NCI-H2227 (cell line): ENCODE measurements around the gene CST11.

Experiments used
- DNase-seq: peaks from one replicate; lab custom pipeline; 2025; ENCODE audit not compliant: unreplicated experiment; lab: John Stamatoyannopoulos, UW

CST11 gene

DNA sequence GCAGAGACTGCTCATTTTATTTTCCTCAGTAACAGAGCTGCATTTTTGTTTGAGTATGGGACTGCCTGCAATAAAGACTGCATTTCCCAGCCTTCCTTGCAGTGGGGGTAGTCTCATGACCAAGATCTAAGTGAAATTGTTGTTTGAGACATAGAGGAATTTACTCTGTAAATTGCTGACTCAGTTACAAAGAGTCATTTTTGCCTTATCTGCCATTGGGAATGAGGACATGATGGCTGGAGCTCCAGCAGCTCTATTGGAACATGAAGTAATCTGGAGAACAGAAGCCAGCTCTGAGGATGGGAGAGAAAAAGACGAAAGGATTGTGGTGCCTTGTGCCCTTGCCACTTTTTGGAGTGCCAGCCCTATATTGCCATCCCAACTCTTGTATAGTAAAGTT, 2.1 kb upstream of the CST11 start:
- no peak for DNase-seq

- DNase-seq: no peak
Measured at GRCh38 chr20:23453549-23454543, 1.2 kb upstream of the CST11 start.

DNA sequence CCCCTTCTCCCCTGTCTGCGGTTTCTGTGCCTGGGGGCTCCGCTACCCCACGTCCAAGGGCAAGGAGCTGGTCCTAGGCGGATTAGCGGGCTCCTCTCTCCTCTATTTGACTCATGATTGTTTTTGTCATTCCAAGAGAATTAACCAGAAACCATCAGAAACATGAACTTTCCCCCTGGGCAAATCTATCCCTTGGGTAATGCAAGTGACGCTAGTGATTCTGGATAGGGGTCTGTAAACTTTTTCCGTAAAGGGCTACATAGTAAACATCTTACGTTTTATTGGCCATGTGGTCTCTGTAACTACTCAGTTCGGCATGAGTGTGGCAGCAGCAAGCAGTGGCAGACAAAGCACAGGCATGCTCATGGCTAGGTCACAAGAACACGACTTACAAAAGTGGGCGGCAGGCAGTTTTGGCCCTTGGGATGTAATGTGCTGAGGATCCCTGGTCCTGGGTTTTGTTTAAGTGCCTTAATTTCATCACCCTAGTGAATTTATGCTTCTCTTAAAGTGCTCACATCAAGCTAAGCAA, 654 bp downstream of the CST11 start:
- no peak for DNase-seq

DNA sequence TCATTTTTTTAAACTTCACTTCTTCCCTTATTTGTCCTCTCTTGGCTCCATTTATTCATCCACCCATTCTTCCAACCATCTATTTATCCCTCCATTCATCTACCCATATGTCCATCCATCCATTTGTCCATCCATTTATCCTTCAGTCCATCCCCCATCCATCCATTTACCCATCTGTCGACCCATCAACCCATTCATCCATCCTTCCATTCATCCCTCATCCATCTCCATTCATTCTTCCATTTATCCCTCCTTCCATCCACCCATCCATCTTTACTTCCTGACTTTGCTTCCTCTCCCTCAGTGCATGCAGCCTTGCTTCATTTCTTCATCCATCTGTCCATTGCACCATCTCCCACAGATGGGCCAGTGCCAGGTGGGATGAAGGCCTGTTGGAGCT, 1.8 kb downstream of the CST11 start:
- DNase-seq: no peak

GRCh38 chr20:23449421-23449820, 3.3 kb downstream of the CST11 start:
- DNase-seq: no peak

GRCh38 chr20:23448167-23448566, 4.5 kb downstream of the CST11 start:
- no peak for DNase-seq

DNA sequence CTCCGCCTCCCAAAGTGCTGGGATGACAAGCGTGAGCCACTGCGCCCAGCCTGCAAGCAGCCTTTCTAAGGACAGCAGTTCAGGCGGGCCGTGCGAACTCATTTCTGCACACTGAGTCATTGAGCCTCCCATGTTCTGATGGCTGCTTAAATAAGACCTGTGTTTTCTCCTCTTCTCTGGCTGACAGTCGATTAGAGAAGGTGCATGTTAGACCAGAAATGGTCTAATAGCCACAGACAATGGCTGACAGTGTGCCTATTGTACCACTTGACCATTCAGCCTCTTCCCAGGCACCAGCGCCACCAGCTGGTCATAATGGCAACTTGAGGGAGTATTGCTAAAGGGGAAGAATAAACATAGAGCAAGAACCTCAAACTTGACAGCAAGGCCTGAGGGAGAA, 6.2 kb downstream of the CST11 start:
- DNase-seq: peak; percentile 64

DNA sequence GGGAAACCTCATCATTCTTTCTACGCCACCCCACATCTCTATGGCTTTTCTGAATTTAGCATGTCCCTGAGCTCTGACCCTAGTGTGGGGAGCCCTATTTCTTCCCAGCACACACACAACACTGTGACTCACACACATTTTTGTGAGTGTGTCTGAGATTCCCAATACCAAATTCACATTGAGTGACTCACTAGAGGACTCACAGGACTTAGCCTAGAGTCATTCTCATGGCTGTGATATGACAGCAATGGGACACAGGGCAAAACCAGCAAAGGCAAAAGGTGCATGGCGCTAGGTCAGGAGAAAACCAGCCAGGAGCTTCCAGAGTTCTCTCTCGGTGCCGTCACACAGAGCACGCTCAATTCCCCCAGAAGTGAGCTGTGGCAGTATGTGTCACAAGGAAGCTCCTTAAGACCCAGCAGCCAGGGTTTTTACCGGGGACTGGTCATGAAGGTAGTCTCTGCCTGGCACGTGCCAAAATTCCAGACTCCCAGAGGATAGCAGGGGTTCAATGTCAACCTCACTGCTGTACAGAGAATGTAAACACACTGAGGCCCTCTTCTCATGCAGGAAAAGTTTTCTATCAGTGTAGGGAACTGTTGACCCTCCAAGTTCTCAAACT, 7.0 kb downstream of the CST11 start:
- no peak for DNase-seq

- DNase-seq: no peak
Measured at GRCh38 chr20:23444859-23445258, 7.8 kb downstream of the CST11 start.

DNA sequence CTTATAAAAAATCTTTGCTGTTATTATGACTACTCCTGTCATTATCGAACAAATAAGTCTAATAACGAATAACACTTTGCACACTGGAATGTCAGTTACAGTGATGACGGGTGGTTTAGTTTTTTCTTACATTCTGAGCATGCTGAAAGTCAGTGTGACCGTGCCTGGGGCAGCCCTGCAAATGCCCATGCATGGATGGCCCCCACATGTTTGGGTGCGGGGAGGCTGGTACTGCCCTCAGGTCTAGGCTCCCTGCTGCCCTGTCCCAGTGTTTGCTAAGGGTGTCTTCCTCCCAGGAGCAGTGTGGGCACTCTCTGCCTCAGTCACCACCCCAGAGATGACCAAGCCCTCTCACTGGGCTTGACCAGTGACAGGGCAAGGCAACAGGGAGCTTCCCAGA, 10.2 kb downstream of the CST11 start:
- no peak for DNase-seq

DNA sequence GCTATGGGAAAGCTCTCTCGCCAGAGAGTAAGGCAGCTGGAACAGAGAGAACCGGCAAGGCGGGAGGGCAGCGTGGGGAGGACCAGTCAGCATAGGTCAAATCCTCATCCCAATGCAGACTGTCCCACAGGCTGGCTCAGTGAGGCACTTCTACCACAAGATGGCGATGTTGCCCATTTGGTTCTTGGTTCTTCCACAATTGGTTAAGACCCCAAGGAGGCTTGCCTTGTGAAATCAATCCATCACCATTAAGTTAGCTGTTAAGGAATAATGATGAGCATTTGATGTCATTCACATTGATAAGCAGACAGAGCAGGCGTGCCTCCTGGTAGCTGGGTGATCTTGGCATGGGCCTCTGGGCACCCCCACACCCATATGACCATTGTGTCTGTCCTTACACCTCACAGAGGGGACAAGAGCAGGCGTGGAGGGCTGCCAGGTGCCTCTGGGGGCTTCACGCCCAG, 10.8 kb downstream of the CST11 start:
- peak; percentile 87 for DNase-seq

DNA sequence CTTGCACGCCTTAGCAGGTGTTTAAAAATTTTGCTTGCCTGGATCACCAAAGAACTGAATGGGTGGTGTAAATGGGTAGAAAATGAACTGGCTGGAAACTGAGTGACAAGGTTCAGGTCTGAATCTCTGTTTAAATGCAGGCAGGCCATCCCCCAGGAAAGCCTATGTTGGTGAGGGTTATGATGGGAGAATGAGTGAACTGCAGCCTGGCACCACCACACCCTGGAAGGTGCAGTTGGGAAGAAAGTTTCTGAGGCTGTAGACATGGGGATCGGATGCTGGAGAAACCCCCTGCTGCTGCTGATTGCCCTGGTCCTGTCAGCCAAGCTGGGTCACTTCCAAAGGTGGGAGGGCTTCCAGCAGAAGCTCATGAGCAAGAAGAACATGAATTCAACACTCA, 12.7 kb downstream of the CST11 start:
- no peak for DNase-seq

GRCh38 chr20:23438661-23439060, 14.0 kb downstream of the CST11 start:
- no peak for DNase-seq

GRCh38 chr20:23437126-23437899, 15.4 kb downstream of the CST11 start:
- no peak for DNase-seq

DNA sequence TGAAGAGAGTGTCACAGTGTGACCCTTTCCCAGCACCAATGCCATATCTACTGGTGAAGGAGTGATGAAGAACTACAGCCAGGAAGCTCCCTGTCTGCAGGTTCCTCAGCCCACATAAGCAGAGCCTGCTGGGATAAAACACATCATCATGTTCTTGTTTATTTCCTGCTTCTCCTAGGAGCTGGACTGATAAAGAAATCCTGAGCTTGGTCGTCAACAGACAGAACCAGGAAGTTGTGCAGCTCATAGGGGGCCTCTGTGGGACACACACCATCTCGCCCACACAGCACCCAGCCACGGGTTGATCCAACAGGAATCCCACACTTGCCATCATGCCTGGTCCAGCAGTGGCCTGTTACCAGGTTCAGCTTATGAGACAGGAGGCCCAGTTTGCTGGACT, 16.0 kb downstream of the CST11 start:
- DNase-seq: no peak

DNA sequence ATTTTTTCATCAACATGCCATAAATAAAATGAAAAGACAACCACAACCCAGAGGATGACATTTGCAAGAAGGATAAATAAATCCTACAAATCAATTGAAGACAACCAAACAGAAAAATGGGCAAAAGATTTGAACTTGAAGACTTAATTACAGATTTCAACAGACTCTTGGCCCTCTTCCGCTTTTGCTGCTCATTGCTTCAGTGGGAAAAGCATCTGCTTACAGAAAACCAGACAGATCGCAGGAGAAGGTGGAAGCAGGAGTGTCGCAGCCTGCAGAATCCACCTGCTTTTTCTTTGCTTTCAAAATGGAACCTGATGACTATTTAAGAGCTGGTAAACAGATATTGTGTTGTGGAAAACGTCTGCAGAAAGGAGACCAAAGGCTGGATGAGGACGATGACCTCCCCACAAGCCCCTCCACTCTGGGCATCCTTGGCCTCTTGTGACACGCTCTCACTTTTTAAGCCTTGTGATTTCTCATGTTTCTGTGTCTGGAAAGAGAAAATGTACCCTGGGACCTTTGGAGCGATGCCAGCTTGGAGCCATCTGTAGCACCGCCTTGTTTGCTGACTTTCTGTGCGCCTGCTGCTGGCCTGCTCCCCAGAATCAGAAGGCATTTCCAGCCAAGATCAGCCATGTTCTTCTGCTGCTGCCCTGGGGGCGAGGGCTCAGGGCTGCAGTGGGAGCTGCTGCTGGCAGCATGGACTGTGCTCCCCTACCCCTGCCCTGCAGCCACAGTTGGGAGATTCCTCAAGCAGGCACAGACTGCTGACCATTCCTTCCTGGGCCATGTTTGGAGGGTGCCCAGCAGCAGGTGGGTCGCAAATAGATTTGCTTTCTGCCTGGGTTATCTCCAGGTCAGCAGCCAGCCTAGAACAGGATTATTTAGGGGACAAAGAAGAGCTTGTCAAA, 16.8 kb downstream of the CST11 start:
- no peak for DNase-seq

DNA sequence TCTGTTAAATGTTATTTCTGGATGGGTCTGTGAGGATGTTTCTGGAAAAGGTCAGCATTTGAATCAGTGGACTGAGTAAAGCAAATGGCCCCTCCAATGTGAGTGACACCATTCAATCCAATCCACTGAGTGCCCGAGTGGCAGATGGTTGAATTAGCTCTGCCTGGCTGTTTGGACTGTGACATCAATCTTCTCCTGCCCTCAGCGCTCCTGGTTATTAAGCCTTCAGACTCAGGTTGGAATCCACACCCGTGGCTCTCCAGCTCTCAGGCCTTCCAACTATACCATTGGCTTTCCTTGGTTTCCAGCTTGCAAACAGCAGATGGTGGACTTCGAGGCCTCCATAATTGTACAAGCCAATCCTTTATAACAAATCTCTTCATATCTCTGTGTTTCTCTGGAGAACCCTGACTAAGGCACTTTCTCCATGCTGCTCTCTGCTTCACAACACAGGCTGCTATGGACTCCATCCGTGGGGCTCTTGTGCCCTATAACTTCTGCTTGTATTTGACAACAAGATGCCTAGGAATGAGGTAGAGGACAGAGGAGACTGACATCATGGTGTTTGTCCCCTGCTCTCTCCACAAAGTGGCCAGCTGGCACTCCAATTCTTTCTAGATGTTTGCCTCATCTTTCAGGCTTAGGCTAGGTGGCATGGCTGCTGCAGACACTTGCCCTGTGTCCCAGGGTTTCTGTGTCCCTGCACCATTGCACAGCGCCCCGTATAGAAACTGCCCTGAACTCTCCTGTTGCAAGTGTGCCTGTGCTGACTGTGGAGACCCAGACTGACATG, 18.0 kb downstream of the CST11 start:
- no peak for DNase-seq

DNA sequence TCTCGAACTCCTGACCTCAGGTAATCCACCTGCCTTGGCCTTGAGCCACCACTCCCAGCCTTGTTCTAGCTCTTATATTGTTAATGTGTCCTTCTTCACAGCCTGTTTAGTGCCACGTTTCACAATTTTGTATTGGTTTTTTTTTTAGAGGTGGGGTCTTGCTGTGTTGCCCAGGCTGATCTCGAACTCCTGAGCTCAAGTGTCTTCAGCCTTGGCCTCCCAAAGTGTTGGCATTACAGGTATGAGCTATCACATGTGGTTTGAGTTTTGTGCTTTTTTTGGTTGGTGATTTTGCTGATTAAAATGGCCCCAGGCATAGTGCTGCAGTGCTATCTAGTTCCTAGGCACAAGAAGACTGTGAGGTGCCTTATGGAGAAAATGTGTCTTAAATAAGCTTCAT, 19.0 kb downstream of the CST11 start:
- no peak for DNase-seq

DNA sequence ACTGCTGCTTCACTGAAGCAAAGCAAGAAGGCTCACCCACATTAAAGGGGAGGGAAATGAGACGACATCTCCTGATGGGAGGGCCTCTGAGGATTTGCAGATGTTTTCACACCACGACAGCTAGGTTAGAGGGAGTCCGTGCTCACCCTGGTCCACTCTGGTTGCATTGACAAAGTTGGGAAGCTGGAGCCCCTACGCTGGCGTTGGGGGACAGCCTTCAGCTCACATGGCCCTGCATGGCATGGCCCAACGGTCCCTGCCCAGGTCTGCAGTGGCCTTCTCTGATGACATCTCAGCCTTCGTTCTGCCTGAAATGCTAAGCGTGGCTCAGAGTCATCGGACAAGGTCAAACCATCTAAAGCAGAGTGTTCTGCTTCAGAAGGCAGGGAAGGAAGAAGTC, 27.5 kb downstream of the CST11 start:
- no peak for DNase-seq
